Activated naive CD4-positive, alpha-beta T cell treated with anti-CD3 and anti-CD28 coated beads, Interleukin-2, amount 50 U/mL, for 16 hours (primary cell): ENCODE measurements around the gene IL4R.
"Not testable (repeated sequence)": the region's sequence is repeated elsewhere in the genome, so short reads cannot be mapped to it uniquely, and the experiment has no call there.

Experiments used
- DNase-seq: peaks from one replicate; pipeline ENCODE4 v3.0.0-alpha.2; 2020

Gene IL4R

GRCh38 chr16:27408012-27408601, 94.3 kb downstream of the IL4R start:
- no peak for DNase-seq

DNA sequence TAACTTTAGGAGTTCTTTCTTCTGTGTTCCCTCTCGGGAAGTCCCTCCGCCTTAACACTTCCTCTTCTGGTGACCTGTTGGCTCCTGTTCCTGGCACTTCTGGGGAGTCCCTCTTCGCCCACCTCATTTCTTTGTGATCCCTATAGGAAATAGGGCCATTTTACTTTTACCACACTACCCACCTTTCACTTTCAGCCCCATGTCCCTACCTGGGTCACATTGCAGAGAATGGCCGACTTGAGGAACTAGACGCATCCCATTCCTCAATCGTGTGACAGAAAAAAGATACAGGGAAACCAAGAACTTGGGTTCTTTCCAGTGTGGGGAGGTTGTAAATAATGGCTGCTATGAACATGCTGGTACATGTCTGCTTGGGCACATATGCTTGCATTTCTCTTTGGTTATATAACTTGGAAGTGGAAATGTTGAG, 94.8 kb downstream of the IL4R start:
- DNase-seq, result no peak

DNA sequence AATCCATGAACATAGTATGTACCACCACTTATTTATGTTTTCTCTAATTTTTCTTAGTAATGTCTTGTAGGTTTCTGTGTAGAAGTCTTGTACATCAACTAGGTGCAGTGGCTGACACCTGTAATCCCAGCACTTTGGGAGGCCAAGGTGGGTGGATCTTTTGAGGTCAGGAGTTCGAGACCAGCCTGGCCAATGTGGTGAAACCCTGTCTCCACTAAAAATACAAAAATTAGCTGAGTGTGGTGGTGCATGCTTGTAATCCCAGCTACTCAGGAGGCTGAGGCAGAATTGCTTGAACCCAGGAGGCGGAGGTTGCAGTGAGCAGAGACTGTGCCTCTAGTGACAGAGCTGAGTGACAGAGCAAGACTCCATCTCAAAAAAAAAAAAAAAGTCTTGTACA, 96.2 kb downstream of the IL4R start:
- not testable (repeated sequence) for DNase-seq

GRCh38 chr16:27410761-27411160, 97.0 kb downstream of the IL4R start:
- DNase-seq, result no peak

DNA sequence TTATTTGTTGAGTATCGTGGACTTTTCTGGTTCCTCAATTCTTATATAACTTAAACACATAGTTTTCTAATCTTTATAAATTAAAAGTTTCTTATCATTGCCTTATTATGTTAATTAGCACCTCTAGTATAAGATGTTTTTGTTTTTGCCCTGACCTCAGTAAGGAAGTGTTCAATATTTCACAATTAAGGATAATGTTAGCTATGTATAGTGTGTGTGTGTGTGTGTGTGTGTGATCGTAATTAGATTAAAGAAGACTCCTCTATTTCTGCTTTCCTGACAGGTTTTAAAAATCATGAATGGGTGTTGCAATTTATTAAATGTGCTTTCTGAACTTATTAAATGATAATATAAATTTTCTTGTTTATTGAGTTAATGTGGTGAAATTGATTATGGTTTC, 100.2 kb downstream of the IL4R start:
- DNase-seq, result no peak
